Progenitor cell of endocrine pancreas (in vitro differentiated cells): ENCODE results near the gene FBXW9. TPM values are rescaled to one million over a fixed set of nuclear protein-coding genes. Genes with fewer than 3 reads are reported as not detected.
A peak's percentile ranks its signal among the peaks of the same experiment; 100 is the strongest.
"Not testable (repeated sequence)": the region's sequence is repeated elsewhere in the genome, so short reads cannot be mapped to it uniquely, and the experiment has no call there.

Experiments used
- DNase-seq: peaks from one replicate; pipeline ENCODE4 v3.0.0; 2021; ENCODE audit warnings: low spot score; ENCODE audit not compliant: unreplicated experiment
- H3K27ac Mint-ChIP-seq: 2 replicates; pipeline ENCODE4 v1.8.0; 2021; ENCODE audit warnings: mild to moderate bottlenecking, moderate library complexity, mixed read lengths
- H3K27me3 Mint-ChIP-seq: 2 replicates; pipeline ENCODE4 v1.8.0; 2021; ENCODE audit warnings: mixed read lengths
- H3K36me3 Mint-ChIP-seq: 2 replicates; pipeline ENCODE4 v1.8.0; 2022; ENCODE audit warnings: mixed read lengths; ENCODE audit not compliant: insufficient read depth
- H3K4me1 Mint-ChIP-seq: 2 replicates; pipeline ENCODE4 v1.8.0; 2021; ENCODE audit warnings: low read depth, mixed read lengths
- H3K4me3 Mint-ChIP-seq: 2 replicates; pipeline ENCODE4 v1.8.0; 2021; ENCODE audit warnings: low read depth, mild to moderate bottlenecking, moderate library complexity, mixed read lengths
- H3K9me3 Mint-ChIP-seq: 2 replicates; pipeline ENCODE4 v1.8.0; 2021; ENCODE audit warnings: low read depth, mixed read lengths
- CTCF ChIP-seq: fragments of 200-600 bp; sonication (generic); IDR thresholded peaks from one replicate; pipeline ENCODE4 v1.5.0; 2021; ENCODE audit warnings: antibody characterized with exemption, mild to moderate bottlenecking; ENCODE audit not compliant: unreplicated experiment
- total RNA-seq: library from RNA; stranded (reverse); gene quantifications from 2 replicates; pipeline ENCODE4 v1.2.1, GENCODE V29; 2021

The FBXW9 gene
- total RNA-seq, 1 donor from 2014 or later: 15.1 TPM

GRCh38 chr19:12703046-12703445 is 6.6 kb upstream of the FBXW9 start:
- TF ChIP-seq CTCF: no peak
- Mint-ChIP-seq H3K36me3 (peaks cover 27% of the 10 kb centered on the region), H3K9me3 (no peaks in the 10 kb centered on the region), H3K4me3 (no peak overlapping the region), H3K27ac (no peak overlapping the region), H3K27me3 (no peaks in the 10 kb centered on the region), H3K4me1 (no peaks in the 10 kb centered on the region)
- DNase-seq: no peak

- no peaks in the 10 kb centered on the region for H3K9me3 Mint-ChIP-seq
Observed at GRCh38 chr19:12701596-12702282, 5.3 kb upstream of the FBXW9 start.

DNA sequence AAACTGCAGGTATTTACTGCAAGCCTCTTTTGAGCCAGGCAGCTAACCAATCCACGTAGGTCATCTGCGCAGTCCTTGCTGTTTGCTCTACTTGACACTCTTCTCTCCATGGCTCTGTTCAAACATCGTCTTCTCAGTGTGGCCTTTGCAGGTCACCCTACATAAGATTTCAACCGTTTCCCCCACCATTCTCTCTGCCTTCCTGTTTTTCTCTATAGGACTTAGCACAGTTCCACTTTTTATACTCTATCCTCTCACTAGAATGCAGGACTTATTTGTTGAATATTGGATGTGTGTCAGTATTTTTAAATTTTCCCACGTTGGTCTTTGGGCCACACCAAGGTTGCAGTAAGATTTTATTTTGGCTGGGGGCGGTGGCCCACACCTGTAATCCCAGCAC is 1.7 kb upstream of the FBXW9 start:
- peak overlapping the region; percentile 60 for H3K4me3 Mint-ChIP-seq
- peak overlapping the region; percentile 53 for H3K27ac Mint-ChIP-seq
- no peaks in the 10 kb centered on the region for H3K27me3 Mint-ChIP-seq
- no peaks in the 10 kb centered on the region for H3K9me3 Mint-ChIP-seq
- peaks cover 2% of the 10 kb centered on the region for H3K4me1 Mint-ChIP-seq
- peaks cover 13% of the 10 kb centered on the region for H3K36me3 Mint-ChIP-seq
- no peak for TF ChIP-seq CTCF
- DNase-seq: no peak

More at GRCh38 chr19:12701596-12702282, 5.3 kb upstream of the FBXW9 start:
- peaks cover 27% of the 10 kb centered on the region for H3K36me3 Mint-ChIP-seq
- peaks cover 2% of the 10 kb centered on the region for H3K4me1 Mint-ChIP-seq
- no peak overlapping the region for H3K4me3 Mint-ChIP-seq
- H3K27ac Mint-ChIP-seq: peak overlapping the region; percentile 24
- no peaks in the 10 kb centered on the region for H3K27me3 Mint-ChIP-seq
- TF ChIP-seq CTCF: no peak
- no peak for DNase-seq

- DNase-seq, H3K9me3 Mint-ChIP-seq, H3K4me1 Mint-ChIP-seq, H3K27me3 Mint-ChIP-seq: not testable (repeated sequence)
- H3K27ac Mint-ChIP-seq: peak overlapping the region; percentile 33
- H3K36me3 Mint-ChIP-seq: peaks cover 10% of the 10 kb centered on the region
- peak overlapping the region; percentile 7 for H3K4me3 Mint-ChIP-seq
Observed at GRCh38 chr19:12697425-12697824, 994 bp upstream of the FBXW9 start.

GRCh38 chr19:12695997-12696365 is 450 bp downstream of the FBXW9 start:
- Mint-ChIP-seq H3K9me3 (no peaks in the 10 kb centered on the region), H3K27me3 (no peaks in the 10 kb centered on the region), H3K4me3 (peak overlapping the region; percentile 86), H3K36me3 (peaks cover 4% of the 10 kb centered on the region), H3K27ac (peak overlapping the region; percentile 96), H3K4me1 (peaks cover 2% of the 10 kb centered on the region)
- DNase-seq: no peak
- TF ChIP-seq CTCF: no peak

GRCh38 chr19:12695514-12695913 is 917 bp downstream of the FBXW9 start:
- DNase-seq: no peak
- Mint-ChIP-seq H3K9me3 (no peaks in the 10 kb centered on the region), H3K27me3 (no peaks in the 10 kb centered on the region), H3K36me3 (peaks cover 4% of the 10 kb centered on the region), H3K4me3 (peak overlapping the region; percentile 86), H3K4me1 (peaks cover 2% of the 10 kb centered on the region), H3K27ac (no peak overlapping the region)
- no peak for TF ChIP-seq CTCF
